H9 (cell line): ENCODE results near the gene AVPR2. TPM values are rescaled to one million over a fixed set of nuclear protein-coding genes. Genes with fewer than 3 reads are reported as not detected.

Experiments
- DNase-seq: peaks from one replicate; pipeline ENCODE4 v3.0.0-alpha.2; 2017
- H2AFZ ChIP-seq: one replicate; pipeline ENCODE4 v1.6.1; 2013; ENCODE audit warnings: mild to moderate bottlenecking, low read length, control low read depth, moderate library complexity
- H2AK5ac ChIP-seq: 2 replicates; pipeline ENCODE4 v1.6.1; 2013; ENCODE audit warnings: low read length, control low read depth, mixed read lengths; ENCODE audit not compliant: insufficient read length
- H2BK120ac ChIP-seq: one replicate; pipeline ENCODE4 v1.6.1; 2013; ENCODE audit warnings: low read depth, mild to moderate bottlenecking, low read length, control low read depth, inconsistent platforms; ENCODE audit not compliant: poor library complexity, severe bottlenecking
- H2BK12ac ChIP-seq: 2 replicates; pipeline ENCODE4 v1.6.1; 2013; ENCODE audit warnings: low read length, control low read depth, mixed read lengths, low read depth; ENCODE audit not compliant: insufficient read length
- H2BK15ac ChIP-seq: 2 replicates; pipeline ENCODE4 v1.6.1; 2013; ENCODE audit warnings: low read depth, low read length, control low read depth
- H2BK20ac ChIP-seq: one replicate; pipeline ENCODE4 v1.6.1; 2013; ENCODE audit warnings: low read depth, mild to moderate bottlenecking, low read length, control low read depth, inconsistent platforms; ENCODE audit not compliant: poor library complexity, severe bottlenecking
- H2BK5ac ChIP-seq: 2 replicates; pipeline ENCODE4 v1.6.1; 2013; ENCODE audit warnings: low read length, control low read depth, mixed read lengths; ENCODE audit not compliant: insufficient read length
- H3K14ac ChIP-seq: 2 replicates; pipeline ENCODE4 v1.6.1; 2013; ENCODE audit warnings: low read length, control low read depth; ENCODE audit not compliant: insufficient read depth
- H3K18ac ChIP-seq: 2 replicates; pipeline ENCODE4 v1.6.1; 2013; ENCODE audit warnings: low read depth, mild to moderate bottlenecking, mixed read lengths, low read length, control low read depth; ENCODE audit not compliant: insufficient read length
- H3K23ac ChIP-seq: 2 replicates; pipeline ENCODE4 v1.6.1; 2013; ENCODE audit warnings: low read length, control low read depth, mixed read lengths, low read depth; ENCODE audit not compliant: insufficient read length
- H3K23me2 ChIP-seq: 2 replicates; pipeline ENCODE4 v1.6.1; 2013; ENCODE audit warnings: low read depth, mild to moderate bottlenecking, mixed read lengths, low read length, control low read depth; ENCODE audit not compliant: insufficient read length, poor library complexity, severe bottlenecking
- H3K27ac ChIP-seq: 2 replicates; pipeline ENCODE4 v1.5.1; 2013; ENCODE audit warnings: low read length, control low read depth, mixed read lengths, low read depth; ENCODE audit not compliant: insufficient read length
- H3K27me3 ChIP-seq: 2 replicates; pipeline ENCODE4 v1.6.1; 2013; ENCODE audit warnings: low read length, control low read depth, inconsistent platforms; ENCODE audit not compliant: insufficient read depth
- H3K4ac ChIP-seq: 2 replicates; pipeline ENCODE4 v1.6.1; 2013; ENCODE audit warnings: low read depth, mild to moderate bottlenecking, control low read depth, inconsistent platforms, low read length, moderate library complexity
- H3K4me1 ChIP-seq: 2 replicates; pipeline ENCODE4 v1.6.1; 2013; ENCODE audit warnings: low read length, control low read depth, inconsistent platforms; ENCODE audit not compliant: insufficient read depth
- H3K4me2 ChIP-seq: 2 replicates; pipeline ENCODE4 v1.6.1; 2013; ENCODE audit warnings: low read length, control low read depth, mixed read lengths; ENCODE audit not compliant: insufficient read length, insufficient read depth
- H3K56ac ChIP-seq: 2 replicates; pipeline ENCODE4 v1.6.1; 2013; ENCODE audit warnings: low read depth, mild to moderate bottlenecking, mixed read lengths, low read length, control low read depth; ENCODE audit not compliant: insufficient read length
- H3K79me1 ChIP-seq: 2 replicates; pipeline ENCODE4 v1.6.1; 2013; ENCODE audit warnings: low read depth, mild to moderate bottlenecking, moderate library complexity, low read length, control low read depth, inconsistent platforms; ENCODE audit not compliant: insufficient read depth, poor library complexity, severe bottlenecking
- H3K79me2 ChIP-seq: 2 replicates; pipeline ENCODE4 v1.6.1; 2013; ENCODE audit warnings: low read length, control low read depth, inconsistent platforms; ENCODE audit not compliant: insufficient read depth
- H3K9ac ChIP-seq: 2 replicates; pipeline ENCODE4 v1.6.1; 2013; ENCODE audit warnings: low read length, control low read depth, mixed read lengths; ENCODE audit not compliant: insufficient read length; ENCODE audit errors: extremely low read depth
- H3K9me3 ChIP-seq: one replicate; pipeline ENCODE4 v1.6.1; 2013; ENCODE audit warnings: low read depth, low read length, inconsistent platforms; ENCODE audit not compliant: control insufficient read depth
- H3T11ph ChIP-seq: one replicate; pipeline ENCODE4 v1.6.1; 2013; ENCODE audit warnings: mild to moderate bottlenecking, low read length, control low read depth, inconsistent platforms
- H4K20me1 ChIP-seq: one replicate; pipeline ENCODE4 v1.6.1; 2013; ENCODE audit not compliant: control insufficient read depth, insufficient read length, insufficient read depth
- H4K5ac ChIP-seq: 2 replicates; pipeline ENCODE4 v1.6.1; 2013; ENCODE audit warnings: low read depth, mild to moderate bottlenecking, mixed read lengths, low read length, control low read depth; ENCODE audit not compliant: insufficient read length
- H4K8ac ChIP-seq: replicated peaks from 2 replicates; pipeline ENCODE4 v1.6.1; 2013; ENCODE audit warnings: low read length, control low read depth, mixed read lengths, low read depth; ENCODE audit not compliant: insufficient read length
- H4K91ac ChIP-seq: 2 replicates; pipeline ENCODE4 v1.6.1; 2013; ENCODE audit warnings: low read depth, mild to moderate bottlenecking, moderate library complexity, mixed read lengths, low read length, control low read depth; ENCODE audit not compliant: insufficient read length
- H3K27ac Mint-ChIP-seq, 3 experiments: 2 replicates in 2 of 3; 3 replicates in 1 of 3; pipeline ENCODE4 v1.8.0; 2020 to 2021; ENCODE audit warnings: mixed read lengths in 3 of 3, mild to moderate bottlenecking in 1 of 3, moderate library complexity in 1 of 3
- H3K27me3 Mint-ChIP-seq: 2 replicates; pipeline ENCODE4 v1.8.0; 2021; ENCODE audit warnings: low read depth, mild to moderate bottlenecking, moderate library complexity, mixed read lengths
- H3K36me3 Mint-ChIP-seq, 3 experiments: 2 replicates in 2 of 3; 3 replicates in 1 of 3; pipeline ENCODE4 v1.8.0; 2020 to 2021; ENCODE audit warnings: low read depth in 3 of 3, mixed read lengths in 3 of 3; ENCODE audit not compliant: insufficient read depth in 1 of 3
- H3K4me1 Mint-ChIP-seq, 2 experiments: 2 replicates each; pipeline ENCODE4 v1.8.0; 2020; ENCODE audit warnings: mixed read lengths in 2 of 2
- H3K4me3 Mint-ChIP-seq, 2 experiments: 2 replicates in 1 of 2; 3 replicates in 1 of 2; pipeline ENCODE4 v1.8.0; 2020 to 2021; ENCODE audit warnings: mild to moderate bottlenecking in 2 of 2, mixed read lengths in 2 of 2, moderate library complexity in 1 of 2
- H3K9me3 Mint-ChIP-seq, 2 experiments: 2 replicates in 1 of 2; 3 replicates in 1 of 2; pipeline ENCODE4 v1.8.0; 2020; ENCODE audit warnings: mild to moderate bottlenecking in 2 of 2, mixed read lengths in 2 of 2, moderate library complexity in 1 of 2
- CTCF ChIP-seq: fragments of 200-600 bp; sonication (generic); conservative IDR thresholded peaks from 3 replicates; pipeline ENCODE4 v1.8.0; 2021; ENCODE audit warnings: antibody characterized with exemption, mild to moderate bottlenecking
- WGBS: extraction: QIAGEN DNeasy Blood & Tissue Kit; methylation state at CpG from one replicate; pipeline ENCODE4 v1.1.7; 2013; ENCODE audit warnings: missing lambda C conversion rate, low lambda C conversion rate, mixed read lengths; ENCODE audit not compliant: insufficient read length; ENCODE audit errors: extremely low coverage; 5-methylcytosine and 5-hydroxymethylcytosine counted together
- total RNA-seq: library from RNA; stranded (reverse); gene quantifications from 2 replicates; pipeline ENCODE4 v1.2.1, GENCODE V29; 2021

Gene AVPR2
- total RNA-seq, 1 experiment from 2014 or later, result not detected

DNA sequence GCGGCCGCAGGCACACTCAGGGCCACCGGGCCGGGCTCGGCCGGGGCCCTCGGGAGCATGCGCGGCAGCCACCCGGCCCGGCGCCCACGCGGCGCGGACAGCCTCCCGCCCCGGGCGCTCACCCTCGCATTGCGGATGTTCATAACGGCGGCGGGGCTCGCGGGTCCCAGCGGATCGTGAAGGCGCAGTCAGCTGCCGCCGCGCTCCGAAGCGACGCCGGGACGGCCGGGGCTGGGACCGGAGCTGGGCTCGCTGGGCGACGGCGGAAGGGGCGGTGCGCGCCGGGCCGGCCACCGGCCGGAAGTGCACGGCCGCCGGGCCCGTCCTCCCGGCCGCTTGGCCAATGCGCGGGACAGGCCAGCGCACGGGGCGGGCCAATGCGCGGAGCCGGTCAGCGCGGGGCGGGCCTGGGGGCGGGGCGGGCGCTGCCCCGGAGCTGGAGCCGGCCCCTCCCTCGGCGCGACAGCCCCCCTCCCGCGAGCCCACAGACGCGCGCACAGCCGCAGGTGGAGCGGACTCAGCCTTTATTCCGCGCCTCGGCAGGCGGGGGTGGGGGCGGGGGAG lies 30.4 kb downstream of the AVPR2 start, which contains the start of gene NAA10:
Gene NAA10 (minus strand): TSS at position 276 of the 564 bp plus-strand sequence. CDS start 133 bp downstream, at position 143.
- H3T11ph ChIP-seq, result no peak within 1 kb of the TSS
- no peak within 1 kb of the TSS for H2AK5ac ChIP-seq
- DNase-seq, result peak; percentile 69
- no peak for TF ChIP-seq CTCF
- H3K4me1 ChIP-seq, result no peaks in the 10 kb centered on the region
- Mint-ChIP-seq H3K9me3 (peaks cover 63 to 69% of the 10 kb centered on the region in 2 experiments), H3K36me3 (peaks cover 25 to 44% (median 25%) of the 10 kb centered on the region in 3 experiments), H3K27me3 (no peaks in the 10 kb centered on the region), H3K27ac (no peak within 1 kb of the TSS; a peak in 1 of 7 replicates), H3K4me1 (peaks cover 6 to 18% of the 10 kb centered on the region in 2 experiments; a peak in 3 of 4 replicates), H3K4me3 (peak within 1 kb of the TSS; percentile 82 to 89)
- no peak within 1 kb of the TSS for H2AFZ ChIP-seq
- H2BK12ac ChIP-seq, result no peak within 1 kb of the TSS
- no peak within 1 kb of the TSS for H3K4ac ChIP-seq
- no CpG with 5 or more reads among the region's 87 CpGs for WGBS
- H4K20me1 ChIP-seq, result no peaks in the 10 kb centered on the region
- H2BK120ac ChIP-seq, result no peak within 1 kb of the TSS
- peaks cover 26% of the 10 kb centered on the region for H3K9me3 ChIP-seq
- H3K18ac ChIP-seq, result peak within 1 kb of the TSS; percentile 15
- H3K27me3 ChIP-seq, result no peaks in the 10 kb centered on the region
- H2BK20ac ChIP-seq, result no peak within 1 kb of the TSS
- H3K79me2 ChIP-seq, result no peaks in the 10 kb centered on the region; the same call in 1 of the 2 replicates
- H3K23me2 ChIP-seq, result peaks cover 7% of the 10 kb centered on the region
- no peak within 1 kb of the TSS for H2BK15ac ChIP-seq
- peak within 1 kb of the TSS; percentile 76 for H3K9ac ChIP-seq
- H3K4me2 ChIP-seq, result peak within 1 kb of the TSS; percentile 66
- no peak within 1 kb of the TSS for H4K8ac ChIP-seq
- peak within 1 kb of the TSS; percentile 69 for H3K14ac ChIP-seq
- no peak within 1 kb of the TSS for H4K91ac ChIP-seq
- no peak within 1 kb of the TSS for H3K27ac ChIP-seq
- no peaks in the 10 kb centered on the region for H3K79me1 ChIP-seq
- no peak within 1 kb of the TSS for H3K56ac ChIP-seq
- H2BK5ac ChIP-seq, result no peak within 1 kb of the TSS
- no peak within 1 kb of the TSS for H4K5ac ChIP-seq
- no peak within 1 kb of the TSS for H3K23ac ChIP-seq
